Measurements from ENCODE around the gene IFT20.

DNA sequence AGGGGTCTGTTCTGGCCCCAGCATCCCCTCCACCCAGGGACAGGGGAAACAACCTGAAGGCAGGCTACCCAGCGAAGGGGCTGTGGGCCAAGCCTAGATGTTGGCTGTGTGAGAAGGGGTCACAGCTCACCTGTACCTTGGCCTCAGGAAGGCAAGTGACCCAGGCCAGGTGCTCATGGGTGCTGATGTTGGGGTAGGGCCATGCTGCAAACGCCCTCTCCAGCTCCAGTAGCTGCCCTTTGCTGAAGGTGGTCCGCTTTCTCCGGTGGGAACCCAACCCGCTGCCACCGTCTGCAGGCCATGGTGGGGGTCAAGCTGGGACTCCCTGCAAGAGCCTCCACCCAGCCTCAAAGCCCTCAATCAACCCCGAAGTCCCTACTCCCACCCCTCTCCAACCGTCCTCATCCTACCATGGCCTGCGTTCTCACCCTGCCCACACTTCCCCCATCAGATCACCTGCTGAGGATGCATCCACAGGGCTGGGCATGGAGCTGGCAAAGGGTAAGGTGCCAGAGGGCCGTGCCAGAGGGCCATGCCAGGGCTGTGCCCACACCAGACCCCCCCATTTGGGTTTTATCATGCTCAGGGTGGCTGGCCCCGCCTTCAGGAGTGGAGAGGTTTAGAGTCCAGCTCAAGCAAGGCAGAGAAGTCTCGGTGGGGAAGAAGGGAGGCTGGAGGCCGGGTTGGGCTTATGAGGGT, 29.5 kb upstream of the IFT20 start, which contains the start of gene SEBOX:
- TF ChIP-seq POLR2A (IDR thresholded peaks at IDR 0.05): no peak
- TF ChIP-seq, protein P1, sequence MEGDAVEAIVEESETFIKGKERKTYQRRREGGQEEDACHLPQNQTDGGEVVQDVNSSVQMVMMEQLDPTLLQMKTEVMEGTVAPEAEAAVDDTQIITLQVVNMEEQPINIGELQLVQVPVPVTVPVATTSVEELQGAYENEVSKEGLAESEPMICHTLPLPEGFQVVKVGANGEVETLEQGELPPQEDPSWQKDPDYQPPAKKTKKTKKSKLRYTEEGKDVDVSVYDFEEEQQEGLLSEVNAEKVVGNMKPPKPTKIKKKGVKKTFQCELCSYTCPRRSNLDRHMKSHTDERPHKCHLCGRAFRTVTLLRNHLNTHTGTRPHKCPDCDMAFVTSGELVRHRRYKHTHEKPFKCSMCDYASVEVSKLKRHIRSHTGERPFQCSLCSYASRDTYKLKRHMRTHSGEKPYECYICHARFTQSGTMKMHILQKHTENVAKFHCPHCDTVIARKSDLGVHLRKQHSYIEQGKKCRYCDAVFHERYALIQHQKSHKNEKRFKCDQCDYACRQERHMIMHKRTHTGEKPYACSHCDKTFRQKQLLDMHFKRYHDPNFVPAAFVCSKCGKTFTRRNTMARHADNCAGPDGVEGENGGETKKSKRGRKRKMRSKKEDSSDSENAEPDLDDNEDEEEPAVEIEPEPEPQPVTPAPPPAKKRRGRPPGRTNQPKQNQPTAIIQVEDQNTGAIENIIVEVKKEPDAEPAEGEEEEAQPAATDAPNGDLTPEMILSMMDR (IDR thresholded peaks at IDR 0.05): no peak

Data from body of pancreas (tissue), 4 donors.